ENCODE data around the gene ZNF154.

- no peak for TF ChIP-seq CTCF (IDR thresholded peaks at IDR 0.05; ENCODE audit: low read length)
- no peak for TF ChIP-seq EZH2 (IDR thresholded peaks at IDR 0.05; ENCODE audit: borderline replicate concordance, low read length)
These were observed 20.8 kb downstream of the ZNF154 start for GRCh38 chr19:57688011-57688763.

All from OCI-LY1 (cell line).